Stimulated activated CD8-positive, alpha-beta memory T cell treated with anti-CD3 and anti-CD28 coated beads, Interleukin-2, amount 100 ng/mL, for 1 hour (primary cell): ENCODE data around the gene ADAMTS18.
"Not testable (repeated sequence)": the region's sequence is repeated elsewhere in the genome, so short reads cannot be mapped to it uniquely, and the experiment has no call there.

Source experiments
- DNase-seq, 2 donors: peaks; one replicate each; pipeline ENCODE4 v3.0.0-alpha.2; 2020; ENCODE audit warnings: low read depth in 2 of 2

ADAMTS18 gene, protein sequence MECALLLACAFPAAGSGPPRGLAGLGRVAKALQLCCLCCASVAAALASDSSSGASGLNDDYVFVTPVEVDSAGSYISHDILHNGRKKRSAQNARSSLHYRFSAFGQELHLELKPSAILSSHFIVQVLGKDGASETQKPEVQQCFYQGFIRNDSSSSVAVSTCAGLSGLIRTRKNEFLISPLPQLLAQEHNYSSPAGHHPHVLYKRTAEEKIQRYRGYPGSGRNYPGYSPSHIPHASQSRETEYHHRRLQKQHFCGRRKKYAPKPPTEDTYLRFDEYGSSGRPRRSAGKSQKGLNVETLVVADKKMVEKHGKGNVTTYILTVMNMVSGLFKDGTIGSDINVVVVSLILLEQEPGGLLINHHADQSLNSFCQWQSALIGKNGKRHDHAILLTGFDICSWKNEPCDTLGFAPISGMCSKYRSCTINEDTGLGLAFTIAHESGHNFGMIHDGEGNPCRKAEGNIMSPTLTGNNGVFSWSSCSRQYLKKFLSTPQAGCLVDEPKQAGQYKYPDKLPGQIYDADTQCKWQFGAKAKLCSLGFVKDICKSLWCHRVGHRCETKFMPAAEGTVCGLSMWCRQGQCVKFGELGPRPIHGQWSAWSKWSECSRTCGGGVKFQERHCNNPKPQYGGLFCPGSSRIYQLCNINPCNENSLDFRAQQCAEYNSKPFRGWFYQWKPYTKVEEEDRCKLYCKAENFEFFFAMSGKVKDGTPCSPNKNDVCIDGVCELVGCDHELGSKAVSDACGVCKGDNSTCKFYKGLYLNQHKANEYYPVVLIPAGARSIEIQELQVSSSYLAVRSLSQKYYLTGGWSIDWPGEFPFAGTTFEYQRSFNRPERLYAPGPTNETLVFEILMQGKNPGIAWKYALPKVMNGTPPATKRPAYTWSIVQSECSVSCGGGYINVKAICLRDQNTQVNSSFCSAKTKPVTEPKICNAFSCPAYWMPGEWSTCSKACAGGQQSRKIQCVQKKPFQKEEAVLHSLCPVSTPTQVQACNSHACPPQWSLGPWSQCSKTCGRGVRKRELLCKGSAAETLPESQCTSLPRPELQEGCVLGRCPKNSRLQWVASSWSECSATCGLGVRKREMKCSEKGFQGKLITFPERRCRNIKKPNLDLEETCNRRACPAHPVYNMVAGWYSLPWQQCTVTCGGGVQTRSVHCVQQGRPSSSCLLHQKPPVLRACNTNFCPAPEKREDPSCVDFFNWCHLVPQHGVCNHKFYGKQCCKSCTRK (N-terminal part only)

DNA sequence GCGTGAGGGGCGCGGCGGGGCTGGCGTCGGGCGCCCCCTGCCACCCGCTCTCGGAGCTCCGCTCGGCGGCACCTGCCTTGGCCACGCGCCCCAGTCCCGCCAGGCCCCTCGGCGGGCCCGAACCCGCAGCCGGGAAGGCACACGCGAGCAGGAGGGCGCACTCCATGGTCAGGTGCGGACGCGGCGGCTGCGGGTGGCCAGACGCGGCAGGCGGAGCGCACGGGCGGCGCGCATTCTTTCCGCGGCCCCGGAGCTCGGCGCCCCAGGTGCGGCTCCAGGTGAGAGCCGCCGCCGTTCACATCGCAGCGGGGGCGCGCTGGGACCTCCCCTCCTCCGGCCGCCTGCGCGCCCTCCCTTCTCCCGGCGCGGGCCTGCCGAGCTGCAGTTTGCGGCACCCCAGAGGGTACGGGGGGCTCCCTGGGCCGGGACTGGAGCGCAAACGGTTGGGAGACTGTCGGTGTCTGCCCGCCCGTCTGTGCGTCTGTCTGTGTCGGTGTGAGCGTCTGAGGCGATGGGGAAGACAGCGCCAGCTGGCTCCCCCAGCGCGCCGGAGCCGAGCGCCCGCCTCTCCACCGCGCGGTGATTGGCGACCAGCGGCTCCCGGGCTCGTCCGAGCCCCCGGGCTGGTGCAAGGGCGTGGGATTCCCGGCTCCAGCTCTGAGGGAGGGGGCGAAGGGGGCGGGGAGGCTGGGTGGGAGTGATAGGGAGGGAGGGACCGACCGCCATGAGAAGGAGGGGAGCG, at the start of gene ADAMTS18:
Gene ADAMTS18 (minus strand): TSS at position 505 of the 742 bp plus-strand sequence. CDS start 339 bp downstream, at position 166.
- DNase-seq: no peak

DNA sequence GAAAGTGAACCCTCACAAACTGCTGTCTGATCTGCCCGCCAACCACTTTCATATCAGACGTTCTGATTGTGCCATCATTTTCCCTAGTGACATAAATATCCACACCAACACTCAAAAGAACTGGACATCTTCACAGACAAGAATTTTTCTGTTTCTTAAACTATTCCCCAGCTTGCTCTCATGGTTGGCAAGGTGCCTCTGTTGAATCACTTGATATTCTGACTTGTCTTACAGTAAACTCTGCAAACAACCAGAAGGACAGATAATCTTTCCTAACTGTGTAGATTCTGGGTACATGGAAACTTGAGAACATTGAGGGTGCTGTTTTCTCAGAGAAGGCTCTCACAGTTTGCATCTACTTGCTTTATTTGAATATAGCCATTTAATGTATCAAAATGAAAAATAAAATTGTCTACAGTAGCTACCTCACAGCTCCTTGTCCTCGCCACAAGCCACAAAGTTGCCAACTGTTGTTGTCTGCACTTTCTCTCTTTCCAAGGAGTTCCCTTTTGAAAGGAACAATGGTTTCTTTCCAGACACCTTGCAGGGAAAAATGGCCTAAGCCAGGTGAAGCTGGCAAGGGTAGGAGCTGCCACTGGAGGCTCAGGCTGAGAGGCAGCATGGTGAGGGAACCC, 46.0 kb upstream of the ADAMTS18 start:
- no peak for DNase-seq

DNA sequence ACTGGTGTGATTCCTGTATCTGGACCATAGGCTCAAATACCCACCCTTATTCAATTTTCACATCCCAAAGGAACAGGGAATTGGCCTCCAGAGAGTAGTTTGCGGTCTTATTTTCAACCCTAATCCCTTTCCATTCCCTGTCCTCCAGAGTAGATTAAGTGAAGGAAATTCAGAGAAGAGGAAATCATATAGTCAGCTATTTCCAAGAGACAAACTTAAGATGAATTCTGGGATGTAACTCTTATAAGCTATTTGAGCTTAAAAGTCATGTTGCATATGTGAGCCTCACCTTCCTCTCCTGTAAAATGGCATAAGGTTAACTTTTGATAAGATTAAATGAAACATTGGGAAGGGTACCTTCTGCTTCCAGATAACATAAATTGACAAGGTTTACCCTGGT, 37.4 kb upstream of the ADAMTS18 start:
- DNase-seq: no peak

DNA sequence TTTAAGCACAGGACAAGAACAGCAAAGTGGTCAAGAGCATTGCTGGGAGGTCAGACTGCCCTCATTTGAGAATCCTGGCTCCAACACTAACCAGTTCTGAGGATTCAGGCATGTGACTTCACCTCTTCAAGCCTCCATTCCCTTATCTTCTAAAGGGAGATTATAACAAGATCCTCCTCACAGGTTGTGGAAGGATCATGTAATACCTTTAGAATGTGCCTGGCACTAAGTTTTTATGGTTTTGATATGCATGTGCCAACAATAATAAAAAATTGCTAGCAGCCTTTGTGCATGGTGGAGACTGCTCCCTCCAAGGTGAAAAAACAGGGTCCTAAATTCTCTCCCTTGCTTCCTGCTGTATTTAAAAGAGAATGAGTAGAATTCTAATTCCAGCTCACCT, 36.0 kb upstream of the ADAMTS18 start:
- no peak for DNase-seq

DNA sequence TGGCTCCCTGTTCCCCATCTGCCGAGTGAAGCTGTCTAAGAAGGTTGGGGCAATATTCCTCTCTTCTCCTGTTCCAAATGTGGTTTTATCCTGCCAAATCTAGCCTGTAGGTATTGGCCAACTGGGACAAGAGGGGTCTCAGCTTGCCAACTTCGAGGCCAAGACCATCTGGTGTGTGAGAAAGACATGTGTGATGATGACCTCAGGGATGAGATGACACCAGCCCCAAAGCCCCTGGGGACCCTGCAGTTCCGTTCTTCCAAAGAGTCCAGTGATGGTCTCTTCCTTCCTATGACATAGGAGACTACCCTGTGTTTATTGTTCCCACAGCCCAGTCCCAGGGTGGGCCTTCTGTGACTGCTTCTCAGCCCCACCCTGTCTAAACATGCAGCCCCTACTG, 34.8 kb upstream of the ADAMTS18 start:
- no peak for DNase-seq

DNA sequence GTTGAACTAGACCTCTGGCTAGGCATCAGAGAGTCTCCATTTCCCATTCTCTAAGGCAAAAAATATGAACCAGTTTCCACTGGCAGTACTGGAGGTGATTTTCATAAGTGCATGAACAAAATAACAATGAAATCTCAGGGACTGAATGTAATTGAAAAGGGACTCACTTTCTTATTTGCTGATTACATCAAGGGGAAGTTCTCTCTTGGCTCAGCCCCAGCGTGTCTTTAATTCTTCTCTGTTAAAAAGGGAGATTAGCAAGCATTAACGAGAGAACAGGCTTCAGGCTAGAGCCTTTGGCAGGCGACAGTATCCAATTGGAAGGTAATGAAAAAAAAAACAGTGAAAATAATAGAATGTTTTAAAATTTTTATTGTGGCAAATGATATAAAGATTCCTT, 34.0 kb upstream of the ADAMTS18 start:
- no peak for DNase-seq

DNA sequence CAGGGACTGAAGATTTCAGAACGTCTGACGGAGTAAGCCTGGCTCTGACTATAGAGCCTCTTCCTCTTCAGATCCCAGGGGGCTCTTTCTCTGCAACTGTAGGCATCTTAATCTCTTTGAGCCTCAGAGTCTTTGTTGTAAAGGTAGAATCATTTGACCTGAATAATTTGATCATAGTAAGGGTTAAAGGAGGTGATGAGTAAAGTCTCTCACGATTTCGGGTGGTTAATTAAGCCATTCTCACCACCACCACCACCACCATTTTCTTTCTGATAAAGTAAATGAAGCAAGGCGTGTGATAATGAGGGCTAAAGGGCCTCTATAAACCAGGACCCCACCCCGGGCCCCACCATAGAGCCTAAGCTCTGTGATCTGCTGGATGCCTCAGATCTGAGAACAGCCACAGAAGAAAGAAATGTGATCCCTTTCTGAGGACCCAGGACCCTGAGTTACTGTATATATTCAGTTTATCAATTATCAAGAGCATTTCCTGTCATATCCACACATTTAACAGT, 33.0 kb upstream of the ADAMTS18 start:
- DNase-seq: no peak

DNA sequence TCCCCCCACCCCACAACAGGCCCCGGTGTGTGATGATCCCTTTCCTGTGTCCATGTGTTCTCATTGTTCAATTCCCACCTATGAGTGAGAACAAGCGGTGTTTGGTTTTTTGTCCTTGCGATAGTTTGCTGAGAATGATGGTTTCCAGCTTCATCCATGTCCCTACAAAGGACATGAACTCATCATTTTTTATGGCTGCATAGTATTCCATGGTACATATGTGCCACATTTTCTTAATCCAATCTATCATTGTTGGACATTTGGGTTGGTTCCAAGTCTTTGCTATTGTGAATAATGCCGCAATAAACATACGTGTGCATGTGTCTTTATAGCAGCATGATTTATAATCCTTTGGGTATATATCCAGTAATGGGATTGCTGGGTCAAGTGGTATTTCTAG, 28.8 kb upstream of the ADAMTS18 start:
- not testable (repeated sequence) for DNase-seq

DNA sequence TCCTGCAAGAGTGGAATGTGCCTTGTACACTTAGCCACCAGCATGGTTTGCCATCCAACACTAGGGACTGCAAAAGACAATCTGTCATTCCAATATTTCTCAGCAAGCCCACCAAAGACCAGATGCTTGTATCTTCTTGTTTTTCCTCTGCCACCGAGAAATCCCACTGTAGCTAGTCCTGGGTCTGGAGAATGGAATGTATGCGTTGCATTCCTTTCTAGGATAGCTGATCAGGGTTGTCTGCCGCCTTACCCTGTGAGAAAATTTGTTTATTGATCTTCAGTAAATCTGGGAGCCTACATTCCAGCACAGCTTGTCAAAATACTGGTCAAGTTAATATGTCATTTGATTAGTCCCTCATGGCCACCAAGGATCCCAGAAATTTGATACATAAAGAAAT, 28.1 kb upstream of the ADAMTS18 start:
- DNase-seq: no peak

DNA sequence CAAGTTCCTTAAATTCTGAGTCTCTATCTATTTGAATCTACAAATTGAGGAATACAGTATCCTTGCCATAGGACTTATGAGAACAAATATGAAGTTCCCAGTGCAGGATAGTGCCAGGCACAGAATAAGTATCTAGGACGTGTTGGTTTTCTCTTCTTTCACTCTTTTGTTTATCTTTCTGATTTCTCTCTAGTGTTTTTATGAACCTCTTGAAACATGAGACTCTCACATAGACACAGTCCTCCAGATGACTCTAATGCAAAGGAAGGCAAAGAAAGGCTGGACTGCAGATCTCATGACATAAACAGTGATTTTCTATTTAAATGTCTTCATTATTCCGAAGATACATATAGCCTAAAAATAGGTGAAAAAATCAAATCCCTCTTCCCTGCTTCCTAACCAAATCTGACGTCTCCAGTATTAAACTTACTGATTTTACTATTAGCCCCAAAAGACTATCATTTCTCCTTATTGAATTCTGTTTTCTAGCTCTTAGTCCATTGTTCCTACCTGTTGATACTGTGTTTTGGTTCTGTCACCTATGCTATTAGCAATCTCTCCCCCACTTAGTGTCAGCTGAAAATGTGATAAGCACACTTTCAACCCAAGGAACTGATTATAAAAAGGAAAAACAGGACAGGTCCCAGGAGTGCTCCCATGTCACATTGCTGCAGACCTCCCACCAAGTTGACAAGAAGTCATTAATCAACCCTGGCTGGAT, 24.9 kb upstream of the ADAMTS18 start:
- DNase-seq: no peak

DNA sequence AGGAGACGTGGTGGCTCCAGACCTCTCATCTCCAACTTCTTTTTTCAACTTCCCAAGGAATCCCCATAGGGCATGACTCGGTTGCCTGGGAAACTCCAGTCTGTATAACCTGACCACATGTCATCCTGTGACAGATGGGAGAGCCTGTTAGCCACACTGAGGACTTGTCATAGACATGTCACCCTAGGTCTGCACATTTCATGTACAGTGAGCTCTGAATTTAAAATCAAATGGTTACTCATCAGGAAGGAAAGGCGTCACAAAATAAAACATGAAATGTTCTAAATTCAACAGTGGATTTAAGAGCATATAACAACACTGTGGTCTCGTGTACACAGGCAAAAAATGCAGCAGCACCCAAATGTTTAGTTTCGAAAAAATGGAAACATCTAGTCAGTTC, 22.2 kb upstream of the ADAMTS18 start:
- DNase-seq: no peak

DNA sequence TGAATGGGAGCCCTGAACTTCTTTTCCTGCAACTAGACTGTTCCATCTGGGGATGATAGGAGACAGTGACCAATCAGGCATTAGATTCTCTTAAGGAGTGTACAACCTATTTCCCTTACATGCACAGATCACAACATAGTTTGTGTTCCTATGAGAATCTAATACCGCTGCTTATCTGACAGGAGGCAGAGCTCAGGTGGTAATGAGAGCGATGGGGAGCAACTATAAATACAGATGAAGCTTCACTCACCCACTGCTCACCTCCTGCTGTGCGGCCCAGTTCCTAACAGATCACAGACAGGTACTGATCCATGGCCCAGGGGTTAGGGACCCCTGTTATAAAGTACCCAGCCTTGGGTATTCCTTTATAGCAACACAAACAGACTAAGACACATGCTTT, 17.4 kb upstream of the ADAMTS18 start:
- DNase-seq: no peak

DNA sequence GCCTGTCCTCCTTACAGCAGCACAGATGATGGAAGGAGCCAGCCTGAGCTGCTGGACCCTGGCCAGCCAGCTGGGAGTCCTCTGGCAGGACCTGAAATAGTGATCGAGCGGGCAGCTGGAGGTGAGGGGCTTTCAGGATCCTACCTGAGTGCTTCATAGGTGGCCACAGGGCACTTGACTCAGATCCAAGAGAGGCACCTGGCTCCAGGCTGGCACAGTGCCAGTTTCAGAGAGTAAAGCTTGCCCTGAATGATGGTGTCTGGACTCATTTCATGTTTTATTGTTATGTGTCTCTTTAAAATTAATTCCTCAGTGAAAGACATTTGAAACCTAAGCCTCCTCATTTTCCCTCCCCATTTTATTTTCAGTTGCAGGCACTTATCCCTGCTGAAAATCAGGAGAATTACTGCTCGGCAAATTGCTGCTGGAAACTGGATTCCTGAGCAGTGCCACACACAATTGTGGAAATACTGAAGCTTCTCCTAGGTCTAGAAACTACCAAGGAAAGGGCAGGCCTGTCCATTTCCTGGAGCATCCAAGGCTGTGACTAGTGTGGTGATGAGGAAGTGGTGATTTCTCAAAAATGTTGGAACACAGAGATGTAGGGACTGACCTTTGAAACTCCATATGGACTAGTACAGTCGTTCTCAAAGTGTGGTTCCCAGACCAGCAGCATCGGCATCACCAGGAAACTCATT, 16.1 kb upstream of the ADAMTS18 start:
- DNase-seq: no peak

DNA sequence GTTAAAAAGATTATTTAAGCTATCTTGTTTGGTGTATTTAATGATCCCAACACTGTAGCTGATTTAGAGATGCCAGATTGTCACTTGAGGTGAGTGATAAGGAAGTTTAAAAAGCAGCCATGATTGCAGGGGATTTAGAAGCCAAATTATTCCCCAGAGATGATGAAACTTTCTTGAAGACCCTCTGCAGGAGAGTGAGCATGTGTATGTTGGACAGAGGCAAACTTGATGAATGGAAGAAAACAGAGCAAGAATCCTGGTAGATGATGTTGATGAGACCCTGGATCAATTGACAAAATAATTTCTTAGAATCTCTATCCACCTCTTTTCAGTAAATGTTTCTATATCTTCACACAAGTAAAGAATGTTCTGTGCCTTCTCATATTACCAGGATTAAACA, 14.4 kb upstream of the ADAMTS18 start:
- no peak for DNase-seq

DNA sequence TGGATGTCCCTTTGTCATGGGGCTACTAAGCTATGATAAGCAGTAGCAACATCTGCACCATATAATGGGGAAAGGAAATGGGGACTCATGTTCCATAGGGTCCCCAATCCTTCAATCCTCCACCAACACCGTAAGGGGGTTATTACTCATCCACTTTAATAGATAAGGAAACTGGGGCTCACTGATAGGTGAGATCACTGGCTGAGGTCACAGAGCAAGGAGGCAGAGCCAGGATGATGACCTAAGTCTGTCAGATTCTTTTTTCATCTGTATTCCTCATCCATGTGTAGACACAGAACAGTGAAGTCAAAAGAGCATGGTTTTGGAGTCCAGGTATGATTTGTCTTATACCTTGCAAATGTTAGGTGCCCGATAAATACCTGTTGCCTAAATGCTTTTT, 10.5 kb upstream of the ADAMTS18 start:
- no peak for DNase-seq

DNA sequence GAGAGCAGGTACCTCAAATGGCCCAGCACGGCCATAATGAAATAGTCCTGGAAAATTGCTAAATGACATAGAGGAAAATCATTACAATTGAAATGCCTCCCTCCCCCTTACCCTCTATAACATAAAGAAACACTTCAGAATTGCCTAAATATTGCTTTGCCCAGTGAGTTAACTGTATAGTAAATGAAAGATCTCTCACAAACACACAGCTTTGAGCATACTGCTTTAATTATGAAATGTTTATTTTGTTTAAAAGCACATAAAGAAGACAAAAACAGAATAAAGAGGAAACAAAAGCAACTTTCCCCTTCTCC, 9.3 kb upstream of the ADAMTS18 start:
- no peak for DNase-seq

DNA sequence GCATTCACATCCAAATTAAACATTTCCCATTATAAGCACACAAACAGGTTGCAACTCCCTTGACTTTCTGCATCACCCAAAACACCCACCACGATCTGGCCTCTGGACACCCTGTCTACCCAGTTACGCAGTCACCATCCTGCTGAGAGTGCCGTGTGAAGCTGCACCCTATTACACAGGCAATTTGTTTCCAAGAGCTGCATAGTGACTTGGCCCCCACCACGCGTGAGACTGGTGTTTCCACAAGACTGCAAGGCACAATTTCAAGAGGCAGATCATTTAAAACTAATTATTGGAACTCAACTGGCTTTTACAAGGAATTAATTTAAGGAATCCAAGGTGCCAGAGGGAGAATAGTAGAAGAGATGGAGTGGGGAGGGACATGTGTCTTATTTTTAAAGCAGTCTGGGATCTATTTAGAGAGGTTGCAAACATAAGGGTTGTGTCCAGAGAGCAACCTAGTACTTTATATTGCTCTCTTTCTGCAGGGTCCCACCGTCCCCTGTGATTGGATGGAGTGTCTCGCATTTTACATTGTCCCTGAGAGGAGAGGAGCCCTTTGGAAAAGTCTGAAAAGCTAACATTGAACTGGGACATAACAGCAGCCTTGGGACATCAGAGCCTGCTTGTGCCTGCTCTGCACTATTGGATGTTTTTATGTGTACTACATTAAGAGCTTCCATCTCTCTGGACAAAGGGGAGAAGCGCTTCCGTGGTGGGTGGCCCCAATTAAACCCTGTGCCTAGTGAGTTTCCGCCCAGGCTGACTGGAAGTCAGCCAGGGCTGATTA, 8.7 kb upstream of the ADAMTS18 start:
- DNase-seq: no peak

DNA sequence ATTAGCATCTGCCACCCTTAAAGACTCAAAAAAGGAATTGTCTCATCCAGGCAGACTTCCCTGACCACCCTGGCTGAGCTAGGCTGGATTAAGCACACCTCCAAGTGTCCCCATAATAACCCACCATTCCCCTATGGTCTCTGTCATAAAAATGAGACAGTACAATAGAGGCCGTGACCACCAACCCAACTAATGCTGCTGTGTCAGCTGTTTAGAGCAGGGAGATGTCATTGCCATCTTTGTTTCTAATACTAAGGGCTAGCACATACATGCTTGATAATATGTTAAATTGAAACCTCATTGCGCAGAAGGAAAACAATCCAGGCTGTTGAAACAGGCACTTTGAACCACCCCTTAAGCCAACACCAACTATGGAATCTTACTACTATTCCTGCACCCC, 7.2 kb upstream of the ADAMTS18 start:
- no peak for DNase-seq

DNA sequence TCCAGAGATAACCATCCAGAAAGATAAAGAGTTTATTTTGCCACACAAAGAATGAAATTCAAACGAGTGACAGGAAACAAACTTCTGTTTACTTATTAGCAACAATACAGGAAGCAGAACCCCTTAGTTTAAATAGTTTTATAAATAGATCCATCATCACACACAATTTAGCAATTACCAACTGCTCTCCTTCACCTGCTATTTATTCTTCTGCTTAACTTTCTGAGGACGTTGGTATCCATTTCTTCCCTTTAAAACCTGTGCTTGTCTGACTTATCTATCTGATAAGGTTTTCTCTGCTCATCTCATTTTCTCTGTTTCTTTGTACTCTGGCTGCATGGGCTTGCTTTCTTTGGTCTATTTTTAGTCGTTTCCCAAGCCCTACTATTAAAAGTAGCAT, 4.3 kb upstream of the ADAMTS18 start:
- no peak for DNase-seq
